A172 (cell line): ENCODE results near the gene INPP5A. TPM values are rescaled to one million over a fixed set of nuclear protein-coding genes. Genes with fewer than 3 reads are reported as not detected.

ENCODE experiments used
- DNase-seq: peaks from one replicate; pipeline ENCODE4 v3.0.0-alpha.2; 2015; ENCODE audit warnings: low spot score
- total RNA-seq: library from RNA; depleted of rRNA; stranded (reverse); fragments of >200 nt; shearing (Covaris generic); gene quantifications from 2 replicates; pipeline ENCODE4 v1.2.3, GENCODE V29; 2014

INPP5A gene
- total RNA-seq, 1 experiment from 2014 or later = 13.1 TPM

DNA sequence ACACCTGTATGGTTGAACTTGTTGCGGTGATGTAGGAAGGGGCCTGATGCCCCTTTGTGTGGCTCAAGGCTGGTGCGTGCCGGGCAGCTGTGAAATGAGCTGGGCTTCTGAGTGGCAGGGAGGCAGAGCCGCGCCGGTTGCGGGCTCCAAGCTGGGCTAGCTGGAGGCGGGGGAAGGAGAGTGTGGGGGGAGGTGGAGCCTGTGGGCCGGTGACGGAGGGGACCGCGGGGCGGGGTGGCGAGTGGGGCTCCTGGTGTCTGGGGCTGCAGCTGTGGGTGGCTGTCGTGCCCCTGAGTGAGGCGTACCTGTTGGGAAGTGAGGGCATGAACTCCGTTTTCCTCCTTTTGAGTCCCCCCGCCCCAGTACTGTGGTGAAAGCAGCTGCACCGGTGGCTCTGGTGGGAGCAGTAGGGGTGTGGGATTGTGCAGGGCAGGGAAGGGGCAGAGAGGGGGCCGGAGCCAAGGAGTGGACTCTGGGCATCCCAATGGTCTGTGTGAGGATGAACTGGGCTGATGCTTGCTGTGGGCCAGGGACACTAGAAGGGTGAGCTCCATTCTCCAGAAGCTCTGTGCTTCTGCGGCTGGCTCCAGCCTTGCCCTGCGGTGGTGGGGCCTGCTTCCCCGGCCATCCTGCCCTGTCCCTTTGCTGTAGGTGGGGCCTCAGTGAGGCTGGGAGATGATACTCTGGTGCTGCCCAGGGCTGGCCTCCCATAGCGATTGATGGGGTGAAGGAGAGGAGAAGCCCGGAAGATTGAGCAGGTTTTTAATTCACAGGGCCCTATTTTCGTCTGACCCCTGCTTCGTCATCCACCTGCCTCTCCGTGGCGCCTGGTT, 41.7 kb downstream of the INPP5A start:
- DNase-seq = no peak

DNA sequence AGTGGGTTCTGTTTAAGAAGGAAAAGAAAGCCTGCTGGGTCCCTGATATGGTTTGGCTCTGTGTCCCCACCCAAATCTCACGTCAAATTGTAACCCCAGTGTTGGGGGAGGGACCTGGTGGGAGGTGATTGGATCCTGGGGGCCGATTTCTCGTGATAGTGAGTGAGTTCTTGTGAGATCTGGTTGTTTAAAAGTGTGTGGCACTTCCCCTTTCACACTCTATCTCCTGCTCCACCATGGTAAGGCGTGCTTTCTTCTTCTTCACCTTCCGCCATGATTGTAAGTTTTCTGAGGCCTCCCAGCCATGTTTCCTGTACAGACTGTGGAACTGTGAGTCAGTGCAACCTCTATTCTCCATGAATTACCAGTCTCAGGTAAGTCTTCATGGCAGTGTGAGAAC, 42.6 kb downstream of the INPP5A start:
- no peak for DNase-seq

DNA sequence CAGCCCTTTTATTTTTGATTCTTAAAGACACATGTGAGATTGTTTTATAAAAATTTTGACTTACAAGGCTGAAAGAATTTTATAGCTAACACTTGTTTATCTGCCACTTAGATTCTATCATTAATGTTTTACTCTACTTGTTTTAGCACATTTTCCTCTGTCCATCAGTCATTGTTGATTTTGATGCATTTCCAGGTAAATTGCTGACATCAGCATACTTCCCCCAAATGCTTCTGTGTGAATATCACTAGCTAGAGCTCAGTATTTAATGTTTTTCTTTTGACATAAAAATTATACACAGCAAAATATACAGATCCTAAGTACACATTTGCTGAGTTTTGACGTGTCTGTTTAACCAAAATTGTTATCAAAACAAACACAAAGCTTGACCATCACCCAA, 43.0 kb downstream of the INPP5A start:
- DNase-seq = no peak

DNA sequence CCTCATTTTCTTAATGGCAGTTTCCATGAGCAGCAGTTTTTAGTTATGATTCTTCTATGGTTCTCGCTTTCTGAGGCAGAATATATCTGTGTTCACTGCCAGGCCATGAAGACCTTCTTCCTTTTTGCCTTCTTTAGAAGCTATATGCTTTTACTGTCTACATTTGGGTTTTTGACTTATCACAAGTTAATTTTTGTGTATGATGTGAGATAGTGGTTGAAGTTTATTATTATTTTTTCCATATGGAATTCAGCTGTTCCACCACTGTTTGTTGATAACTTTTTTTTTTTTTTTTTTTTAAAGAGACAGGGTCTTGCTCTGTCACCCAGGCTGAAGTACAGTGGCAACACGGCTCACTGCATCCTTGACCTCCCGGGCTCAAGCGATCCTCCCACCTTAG, 44.5 kb downstream of the INPP5A start:
- no peak for DNase-seq

DNA sequence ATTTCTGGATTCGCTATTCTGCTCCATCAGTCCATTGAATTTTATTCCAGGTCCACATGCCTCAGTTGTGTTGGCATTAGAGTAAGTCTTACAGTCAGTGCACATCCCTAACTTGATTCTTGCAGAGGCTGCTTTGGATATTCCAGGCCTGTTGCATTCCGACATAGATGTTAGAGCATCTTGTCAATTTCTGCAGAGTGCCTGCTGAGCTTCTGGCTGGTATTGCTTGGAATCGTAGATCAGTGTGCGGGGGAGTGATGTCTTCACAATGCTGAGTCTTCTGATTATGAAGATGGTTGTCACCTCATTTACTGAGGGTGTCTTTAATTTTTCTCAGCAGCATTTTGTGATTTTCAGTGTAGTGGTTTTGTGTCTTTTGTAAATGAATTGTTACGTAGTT, 45.2 kb downstream of the INPP5A start:
- no peak for DNase-seq

DNA sequence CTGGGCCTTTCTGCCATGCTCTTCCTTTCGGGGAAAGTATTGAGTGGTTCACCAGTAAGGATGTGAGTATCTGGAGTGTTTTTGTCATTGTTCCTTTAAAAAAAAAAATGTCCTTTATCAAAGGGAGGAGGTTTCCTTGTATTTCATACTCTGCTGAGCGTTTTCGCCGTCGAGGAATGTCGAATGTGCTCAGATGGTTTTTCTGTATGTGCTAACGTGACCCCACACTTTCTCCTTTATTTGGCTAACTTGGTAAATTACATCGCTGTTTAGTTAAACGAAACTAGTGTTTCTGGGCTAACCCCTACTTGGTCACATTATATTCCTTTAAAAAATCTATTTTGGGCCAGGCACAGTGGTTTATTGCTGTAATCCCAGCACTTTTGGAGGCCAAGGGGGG, 45.9 kb downstream of the INPP5A start:
- DNase-seq = no peak

DNA sequence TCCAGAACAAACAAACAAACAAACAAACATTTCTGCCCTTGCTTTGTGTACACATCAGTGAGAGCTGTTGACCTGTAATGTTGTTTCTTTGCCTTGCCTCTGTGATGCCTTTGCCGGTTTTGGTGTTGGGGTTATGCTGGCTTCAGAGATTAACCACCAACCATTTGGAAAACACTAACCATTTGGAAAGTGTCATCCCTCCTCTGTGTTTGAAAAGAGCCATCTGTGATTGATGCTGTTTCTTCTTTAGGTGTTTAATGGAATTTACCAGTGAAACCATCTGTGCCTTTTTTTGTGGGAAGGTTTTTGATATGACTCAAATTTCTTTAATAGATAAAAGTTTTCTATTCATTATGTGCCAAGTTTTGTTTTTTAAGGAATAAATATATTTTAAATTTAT, 46.5 kb downstream of the INPP5A start:
- DNase-seq = no peak

DNA sequence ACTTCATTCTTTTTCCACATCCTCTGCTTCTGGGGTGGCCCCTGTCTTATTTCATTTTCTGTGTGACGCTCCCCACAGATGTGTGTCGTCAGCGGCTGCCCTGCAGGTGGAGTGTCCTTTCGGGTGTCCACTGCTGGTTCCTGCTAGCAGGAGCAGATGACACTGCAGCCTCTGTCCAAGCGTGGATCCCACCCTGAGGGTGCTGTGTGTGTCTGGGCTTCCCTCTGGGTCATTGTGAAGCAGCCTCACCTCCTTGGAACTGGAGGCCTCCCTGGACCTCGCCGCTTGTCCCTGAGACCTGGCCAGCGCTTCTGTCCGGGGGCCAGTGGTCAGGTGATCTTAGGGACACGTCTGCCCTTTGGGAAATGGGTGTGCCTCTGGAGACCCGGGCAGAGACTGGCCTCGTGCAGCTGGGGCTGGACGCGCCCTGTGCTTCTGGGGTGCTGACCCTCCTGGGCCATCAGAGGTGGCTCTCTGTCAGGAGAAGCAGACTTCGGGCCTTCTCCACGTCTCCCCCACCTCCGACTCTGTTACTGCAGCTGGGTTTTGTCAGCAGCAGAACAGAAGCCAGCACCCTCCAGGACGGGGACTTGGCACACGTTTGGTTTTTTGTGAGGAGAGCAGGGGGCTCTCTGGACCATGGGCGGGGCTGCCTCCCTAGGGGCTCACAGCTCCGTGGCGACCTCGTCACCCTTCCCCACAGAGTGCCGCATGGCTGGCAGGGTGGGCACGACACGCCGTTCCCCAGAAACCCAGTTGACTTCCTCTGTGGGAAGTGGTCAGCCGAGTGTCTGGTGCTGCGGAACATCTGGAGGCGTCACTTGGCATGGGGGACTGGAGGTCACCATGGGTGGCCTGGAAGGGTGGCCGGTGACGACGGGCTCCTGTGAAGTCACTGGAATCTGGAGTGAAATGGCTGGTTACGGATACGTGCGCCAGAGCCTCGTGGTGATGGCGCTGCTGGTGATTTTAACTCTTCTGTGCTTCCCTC, 48.4 kb downstream of the INPP5A start:
- no peak for DNase-seq

DNA sequence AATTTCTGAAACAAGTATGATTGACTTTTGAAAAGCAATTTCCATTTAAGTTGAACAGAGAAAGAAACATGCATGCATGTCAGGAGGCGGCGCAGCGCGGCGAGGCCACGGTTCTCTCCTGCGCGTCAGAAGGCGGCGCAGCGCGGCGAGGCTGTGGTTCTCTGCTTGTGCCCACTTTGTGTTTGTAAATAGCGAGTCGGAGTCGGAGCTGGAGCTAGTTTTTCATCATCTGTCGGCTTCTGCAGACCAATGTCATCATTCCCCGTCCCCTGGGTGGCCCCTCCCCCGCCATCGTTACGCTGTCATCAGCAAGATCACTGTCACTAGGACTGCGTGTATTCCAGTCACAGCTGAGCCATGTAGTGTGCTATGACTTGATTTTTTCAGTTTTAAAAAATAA, 49.2 kb downstream of the INPP5A start:
- no peak for DNase-seq

DNA sequence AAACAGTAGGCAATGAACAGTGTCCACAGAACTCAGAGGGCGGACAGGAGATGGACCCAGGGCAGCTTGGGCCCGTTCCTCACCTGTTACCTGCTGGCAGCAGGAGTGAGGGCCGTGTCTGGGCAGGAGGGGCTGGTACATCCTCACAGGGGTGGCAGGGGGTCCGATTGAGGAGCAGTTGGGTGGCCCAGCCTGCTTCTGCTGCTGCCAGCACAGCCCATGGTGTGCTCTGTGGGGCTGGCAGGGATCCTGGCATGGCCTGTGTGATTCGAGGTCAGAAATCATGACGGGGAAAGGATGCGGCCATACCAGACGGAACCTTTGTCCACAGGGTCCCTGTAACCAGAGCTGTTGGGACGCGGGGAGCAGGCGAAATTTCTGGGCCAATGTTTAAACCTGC, 49.6 kb downstream of the INPP5A start:
- no peak for DNase-seq

DNA sequence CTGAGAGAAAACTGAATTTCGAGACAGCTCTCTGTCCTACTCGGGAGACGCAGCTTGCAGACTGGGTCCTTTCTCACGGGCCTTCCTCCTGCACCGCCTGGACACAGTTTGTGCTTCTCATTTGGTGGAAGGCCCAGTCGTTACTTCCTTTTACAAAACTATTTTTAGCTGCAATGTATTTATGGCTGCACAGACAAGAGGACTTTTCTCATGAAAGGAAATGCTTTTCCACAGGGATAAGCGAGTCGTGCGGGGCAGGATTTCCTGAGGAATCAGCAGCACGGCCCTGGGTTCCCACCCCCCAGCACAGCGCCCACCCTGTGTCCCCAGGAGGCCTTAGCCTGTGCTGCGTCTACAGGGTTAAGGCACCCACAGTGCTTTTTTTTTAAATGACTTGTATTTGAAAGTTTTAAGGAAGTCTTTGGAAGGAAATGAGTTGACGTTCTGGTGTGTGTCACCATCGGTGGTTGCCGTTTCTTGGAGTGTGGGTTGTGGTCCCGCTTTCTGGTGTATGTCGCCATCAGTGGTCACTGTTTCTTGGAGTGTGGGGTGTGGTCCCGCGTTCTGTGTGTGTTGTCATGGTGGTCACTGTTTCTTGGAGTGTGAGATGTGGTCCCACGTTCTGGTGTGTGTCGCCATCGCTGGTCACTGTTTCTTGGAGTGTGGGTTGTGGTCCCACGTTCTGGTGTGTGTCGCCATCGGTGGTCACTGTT, 50.9 kb downstream of the INPP5A start:
- no peak for DNase-seq

DNA sequence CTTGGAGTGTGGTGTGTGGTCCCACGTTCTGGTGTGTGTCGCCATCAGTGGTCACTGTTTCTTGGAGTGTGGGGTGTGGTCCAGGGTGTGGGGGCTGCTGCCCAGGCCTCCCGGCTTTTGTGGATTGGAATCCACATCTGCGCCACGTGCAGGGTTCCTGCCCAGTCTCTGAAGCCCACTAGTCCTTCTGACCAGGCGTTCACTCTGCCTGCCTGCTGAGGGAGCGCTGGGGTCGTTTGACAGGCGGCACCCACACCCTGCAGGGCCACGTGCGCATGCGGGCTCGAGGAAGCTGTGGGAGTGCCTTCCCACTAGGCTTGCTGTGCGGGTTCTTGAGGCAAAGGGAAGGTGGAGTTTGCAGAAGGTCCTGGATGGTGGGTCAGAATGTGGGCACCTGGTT, 51.4 kb downstream of the INPP5A start:
- DNase-seq = no peak

DNA sequence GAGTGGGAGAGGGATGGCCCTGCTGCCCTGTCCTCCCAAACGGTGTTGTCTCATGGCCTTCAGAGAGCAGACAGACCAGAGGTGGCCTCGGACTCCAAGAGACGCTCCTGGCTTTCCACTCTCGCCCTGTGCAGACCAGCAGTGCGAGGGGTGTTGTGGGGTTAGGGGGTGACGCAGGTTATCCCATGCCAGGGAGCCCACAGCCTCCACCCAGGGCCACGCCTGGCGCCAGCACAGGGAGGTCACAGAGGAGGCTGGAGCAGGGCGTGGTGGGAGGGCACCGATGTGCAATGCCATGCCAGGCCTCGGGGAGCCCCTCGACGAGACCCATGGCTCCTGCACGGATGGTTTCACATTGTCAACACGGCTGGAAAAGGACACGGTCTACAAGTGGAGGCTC, 52.1 kb downstream of the INPP5A start:
- DNase-seq = no peak

DNA sequence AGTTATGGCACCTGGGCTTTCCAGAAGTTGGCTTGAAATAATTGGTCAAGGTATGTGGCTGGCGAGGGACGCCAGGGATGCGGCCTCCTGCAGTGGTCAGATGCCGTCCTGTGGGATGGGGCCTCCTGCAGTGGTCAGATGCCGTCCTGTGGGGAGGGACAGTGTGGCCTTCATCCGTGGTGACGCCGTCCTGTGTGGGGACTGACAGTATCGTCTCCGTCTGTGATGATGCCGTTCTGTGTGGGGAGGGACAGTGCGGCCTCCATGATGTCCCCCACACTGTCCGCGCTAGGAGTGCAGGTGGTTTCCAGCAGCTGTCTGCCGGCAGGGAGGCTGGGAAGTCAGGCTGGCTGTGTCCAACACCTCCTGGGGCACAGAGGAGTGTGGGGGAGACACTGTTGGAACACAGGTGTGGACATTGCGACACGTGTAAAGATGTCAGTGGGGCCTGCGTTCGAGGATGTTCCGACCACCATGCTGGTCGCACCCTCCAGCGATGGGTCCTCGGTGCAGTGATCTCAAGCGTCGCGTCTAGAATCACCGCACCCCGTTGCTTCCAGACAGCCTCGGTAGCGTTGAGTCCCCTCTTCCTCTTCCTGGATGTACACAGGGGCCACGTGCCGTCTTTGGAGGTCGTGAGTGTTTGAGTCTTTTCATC, 52.6 kb downstream of the INPP5A start:
- DNase-seq = no peak

DNA sequence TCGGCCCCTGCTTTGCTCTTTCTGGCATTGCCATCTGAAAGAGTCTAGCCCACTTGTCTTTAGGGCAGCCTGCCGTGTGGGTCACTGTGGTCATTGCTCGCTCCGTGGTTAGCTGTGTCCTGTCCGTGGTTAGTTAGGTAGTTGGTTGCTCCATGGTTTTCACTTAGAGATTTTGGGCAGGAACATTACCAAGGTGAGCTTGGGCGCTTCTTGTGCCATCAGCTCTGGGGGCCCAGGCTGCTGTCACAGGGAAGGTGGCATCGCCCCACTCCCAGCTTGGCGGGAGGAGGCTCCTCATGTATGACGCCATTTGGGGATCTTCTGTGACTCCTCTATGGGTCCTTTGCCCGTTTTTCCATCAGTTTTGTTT, 53.1 kb downstream of the INPP5A start:
- DNase-seq = no peak

DNA sequence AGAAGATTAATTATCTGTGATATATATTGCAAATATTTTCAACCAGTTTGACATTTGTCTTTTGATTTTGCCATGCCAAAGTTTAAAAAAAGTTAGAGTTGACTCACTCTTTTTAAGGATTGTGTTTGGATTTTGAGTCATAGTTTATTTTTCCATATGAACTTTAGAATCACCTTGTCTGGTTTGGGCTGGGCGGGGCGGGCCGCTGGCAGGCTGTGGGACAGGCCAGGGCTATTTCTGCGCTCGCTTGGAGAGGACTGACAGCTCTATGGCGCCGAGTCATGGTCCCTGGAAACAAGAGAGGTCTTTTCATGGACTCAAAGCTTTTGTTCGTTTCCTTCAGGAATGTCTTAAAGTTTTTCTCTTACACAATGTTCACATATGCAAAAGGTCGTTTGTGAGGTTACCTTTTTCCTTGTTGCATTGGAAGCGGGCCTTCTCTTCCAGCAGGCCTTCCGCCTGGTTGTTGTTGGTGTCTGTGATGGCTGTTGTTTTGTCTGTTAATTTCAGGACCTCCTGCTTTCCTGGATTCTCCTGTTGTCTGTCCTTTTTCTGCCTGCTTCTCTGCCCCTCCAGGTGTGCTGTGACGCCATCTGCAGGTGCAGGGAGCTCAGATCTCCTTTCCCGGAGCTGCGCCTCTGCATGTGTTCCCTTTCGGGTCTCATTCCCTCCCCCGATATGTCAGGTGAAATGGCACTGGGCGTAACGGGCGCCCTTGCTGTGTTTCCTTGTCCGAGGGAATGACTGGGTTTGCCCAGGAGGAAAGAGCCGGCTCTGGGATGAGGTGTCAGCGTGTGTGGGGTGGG, 53.8 kb downstream of the INPP5A start:
- peak; percentile 37 for DNase-seq

DNA sequence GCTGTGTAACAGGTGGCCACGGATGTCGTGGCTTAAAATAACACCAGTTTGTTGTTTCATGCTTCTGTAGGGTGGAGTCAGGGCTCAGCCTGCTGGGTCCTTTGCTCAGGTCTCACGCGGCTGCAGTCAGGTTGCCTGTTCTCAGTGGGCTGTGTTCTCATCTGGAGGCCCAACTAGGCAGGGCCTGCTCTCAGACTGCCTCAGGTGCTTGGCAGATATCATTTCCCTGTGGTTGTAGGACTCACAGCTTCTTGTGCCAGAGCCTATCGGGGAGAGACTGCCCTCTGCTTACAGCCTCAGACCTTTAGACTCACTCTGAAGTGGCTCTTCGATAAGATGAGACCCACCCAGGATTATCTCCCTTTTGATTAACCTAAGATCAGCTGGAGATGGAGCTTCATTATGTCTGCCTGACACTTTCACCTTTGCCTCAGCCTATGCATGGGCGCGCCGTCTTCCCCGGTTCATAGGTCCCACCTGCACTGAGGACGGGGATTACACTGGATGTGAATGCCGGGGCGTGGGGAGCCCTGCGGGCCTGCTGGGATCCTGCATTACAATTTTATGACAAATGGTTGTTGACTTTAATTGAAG, 55.3 kb downstream of the INPP5A start:
- DNase-seq = no peak

DNA sequence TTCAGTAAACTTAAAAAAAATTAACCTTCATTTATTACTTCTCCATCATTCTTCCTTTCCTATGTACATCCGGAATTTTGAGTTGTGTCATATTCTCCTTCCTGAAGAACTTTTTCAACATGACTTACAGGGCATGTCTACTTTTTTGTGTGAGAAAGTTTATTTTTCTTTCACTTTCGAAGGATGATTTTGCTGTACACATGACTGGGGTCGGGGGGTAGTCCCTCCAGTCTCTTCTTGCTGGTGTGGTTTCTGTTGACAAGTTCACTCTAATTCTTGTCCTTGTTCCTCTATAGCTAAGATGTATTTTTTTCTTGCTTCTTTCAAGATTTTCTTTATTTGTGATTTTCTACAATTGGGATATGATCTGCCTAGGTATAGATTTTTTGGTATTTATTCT, 55.8 kb downstream of the INPP5A start:
- DNase-seq = no peak

DNA sequence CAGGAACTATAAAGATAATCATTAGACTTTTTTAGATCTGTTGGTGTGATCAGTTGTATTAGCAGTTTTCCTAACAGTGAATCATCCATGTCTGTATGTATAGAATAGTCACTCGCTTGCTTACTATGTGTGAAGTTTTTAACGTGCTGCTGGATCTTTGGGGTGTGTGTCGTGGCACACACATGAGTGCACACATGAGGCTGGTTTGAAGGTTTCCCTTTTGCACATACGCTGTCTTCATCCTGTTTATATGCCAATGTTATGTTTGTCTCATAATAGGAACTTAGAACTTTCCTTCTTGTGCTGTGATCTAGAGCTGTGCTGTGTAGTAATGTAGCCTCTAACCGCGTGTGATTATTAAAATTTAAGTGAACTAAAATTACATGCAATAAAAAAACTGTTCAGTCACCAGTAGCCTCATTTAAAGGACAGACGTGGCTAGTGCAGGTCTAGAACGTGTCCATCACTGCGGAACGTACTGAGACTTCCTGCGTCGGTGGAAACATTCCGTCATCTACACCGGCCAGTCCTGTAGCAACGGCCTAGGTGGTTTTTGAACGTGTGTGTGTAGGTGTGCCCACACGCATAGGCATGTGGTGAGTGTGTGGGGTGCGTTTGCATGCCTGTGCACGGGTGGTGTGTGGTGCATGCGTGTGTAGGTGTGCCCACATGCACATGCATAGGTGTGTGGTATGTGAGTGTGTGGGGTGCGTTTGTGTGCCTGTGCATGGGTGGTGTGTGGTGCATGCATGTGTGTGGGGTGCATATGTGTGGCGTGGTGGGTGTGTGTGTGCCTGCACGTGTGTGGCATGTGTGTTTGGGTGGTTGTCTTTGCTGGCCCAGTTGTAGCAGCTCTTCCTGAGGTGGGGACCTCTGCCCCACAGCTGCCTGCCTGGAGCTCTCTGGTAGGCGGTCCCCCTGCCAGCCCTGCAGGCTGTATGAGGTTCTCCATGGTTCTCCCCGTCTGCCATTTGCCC, 56.6 kb downstream of the INPP5A start:
- DNase-seq = no peak
